ENCODE measurements around the gene PTGFRN. TPM values are rescaled to one million over a fixed set of nuclear protein-coding genes. Genes with fewer than 3 reads are reported as not detected.
"Not testable (repeated sequence)": the region's sequence is repeated elsewhere in the genome, so short reads cannot be mapped to it uniquely, and the experiment has no call there.

The PTGFRN gene
- total RNA-seq, 1 donor from 2014 or later, result 80.0 TPM

DNA sequence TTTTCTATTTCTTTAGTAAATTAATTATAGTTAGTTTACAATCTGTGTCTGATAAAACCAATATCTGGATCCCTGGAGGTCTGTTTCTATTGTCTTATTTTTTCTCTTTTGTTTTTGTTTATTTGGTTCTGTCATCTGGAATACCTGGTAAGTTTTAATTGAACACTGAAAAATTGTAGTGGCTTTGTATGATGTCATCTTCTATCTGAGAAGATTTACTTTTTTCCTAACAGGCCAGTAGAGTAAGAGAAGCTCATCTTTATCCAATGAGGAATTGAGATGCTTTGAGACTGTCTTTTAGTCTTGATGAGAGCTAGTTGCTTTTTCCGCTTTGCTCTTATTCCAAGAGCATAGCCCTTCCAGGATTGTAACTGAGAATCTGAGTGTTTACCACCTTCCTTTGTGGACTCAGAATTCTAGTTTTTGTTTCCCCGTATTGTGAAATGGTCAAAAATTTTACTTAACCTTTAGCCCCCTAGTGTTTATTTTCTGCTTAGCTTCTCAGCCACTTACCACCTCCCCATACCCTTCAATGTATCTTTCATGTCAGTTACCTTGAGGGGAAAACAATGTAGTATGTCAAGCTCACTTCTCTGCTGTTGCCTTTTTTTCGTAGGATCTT lies 25.0 kb downstream of the PTGFRN start:
- no peak for DNase-seq (ENCODE audit: extremely low spot score, unreplicated experiment)
- Mint-ChIP-seq H3K27ac (no peak overlapping the region), H3K36me3 (peaks cover 39% of the 10 kb centered on the region), H3K27me3 (no peaks in the 10 kb centered on the region), H3K9me3 (no peaks in the 10 kb centered on the region), H3K4me1 (ENCODE audit: unreplicated experiment) (peaks cover 14% of the 10 kb centered on the region), H3K4me3 (no peak overlapping the region)
- TF ChIP-seq, protein P1, sequence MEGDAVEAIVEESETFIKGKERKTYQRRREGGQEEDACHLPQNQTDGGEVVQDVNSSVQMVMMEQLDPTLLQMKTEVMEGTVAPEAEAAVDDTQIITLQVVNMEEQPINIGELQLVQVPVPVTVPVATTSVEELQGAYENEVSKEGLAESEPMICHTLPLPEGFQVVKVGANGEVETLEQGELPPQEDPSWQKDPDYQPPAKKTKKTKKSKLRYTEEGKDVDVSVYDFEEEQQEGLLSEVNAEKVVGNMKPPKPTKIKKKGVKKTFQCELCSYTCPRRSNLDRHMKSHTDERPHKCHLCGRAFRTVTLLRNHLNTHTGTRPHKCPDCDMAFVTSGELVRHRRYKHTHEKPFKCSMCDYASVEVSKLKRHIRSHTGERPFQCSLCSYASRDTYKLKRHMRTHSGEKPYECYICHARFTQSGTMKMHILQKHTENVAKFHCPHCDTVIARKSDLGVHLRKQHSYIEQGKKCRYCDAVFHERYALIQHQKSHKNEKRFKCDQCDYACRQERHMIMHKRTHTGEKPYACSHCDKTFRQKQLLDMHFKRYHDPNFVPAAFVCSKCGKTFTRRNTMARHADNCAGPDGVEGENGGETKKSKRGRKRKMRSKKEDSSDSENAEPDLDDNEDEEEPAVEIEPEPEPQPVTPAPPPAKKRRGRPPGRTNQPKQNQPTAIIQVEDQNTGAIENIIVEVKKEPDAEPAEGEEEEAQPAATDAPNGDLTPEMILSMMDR (conservative IDR thresholded peaks at IDR 0.05), result peak; percentile 67

DNA sequence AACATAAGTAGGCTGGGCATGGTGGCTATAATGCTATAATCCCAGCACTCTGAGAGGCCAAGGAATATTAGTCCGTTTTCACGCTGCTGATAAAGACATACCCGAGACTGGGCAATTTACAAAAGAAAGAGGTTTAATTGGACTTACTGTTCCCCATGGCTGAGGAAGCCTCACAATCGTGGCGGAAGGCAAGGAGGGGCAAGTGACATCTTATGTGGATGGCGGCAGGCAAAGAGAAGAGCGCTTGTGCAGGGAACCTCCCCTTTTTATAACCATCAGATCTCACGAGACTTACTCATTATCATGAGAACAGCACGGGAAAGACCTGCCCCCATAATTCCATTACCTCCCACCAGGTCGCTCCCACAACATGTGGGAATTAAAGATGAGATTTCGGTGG lies 28.5 kb downstream of the PTGFRN start:
- Mint-ChIP-seq H3K36me3 (peaks cover 40% of the 10 kb centered on the region), H3K27ac (no peak overlapping the region), H3K27me3 (no peaks in the 10 kb centered on the region), H3K9me3 (no peaks in the 10 kb centered on the region), H3K4me1 (ENCODE audit: unreplicated experiment) (peaks cover 21% of the 10 kb centered on the region), H3K4me3 (no peak overlapping the region)
- no peak for DNase-seq (ENCODE audit: extremely low spot score, unreplicated experiment)
- TF ChIP-seq, protein P1 (conservative IDR thresholded peaks at IDR 0.05), result no peak

DNA sequence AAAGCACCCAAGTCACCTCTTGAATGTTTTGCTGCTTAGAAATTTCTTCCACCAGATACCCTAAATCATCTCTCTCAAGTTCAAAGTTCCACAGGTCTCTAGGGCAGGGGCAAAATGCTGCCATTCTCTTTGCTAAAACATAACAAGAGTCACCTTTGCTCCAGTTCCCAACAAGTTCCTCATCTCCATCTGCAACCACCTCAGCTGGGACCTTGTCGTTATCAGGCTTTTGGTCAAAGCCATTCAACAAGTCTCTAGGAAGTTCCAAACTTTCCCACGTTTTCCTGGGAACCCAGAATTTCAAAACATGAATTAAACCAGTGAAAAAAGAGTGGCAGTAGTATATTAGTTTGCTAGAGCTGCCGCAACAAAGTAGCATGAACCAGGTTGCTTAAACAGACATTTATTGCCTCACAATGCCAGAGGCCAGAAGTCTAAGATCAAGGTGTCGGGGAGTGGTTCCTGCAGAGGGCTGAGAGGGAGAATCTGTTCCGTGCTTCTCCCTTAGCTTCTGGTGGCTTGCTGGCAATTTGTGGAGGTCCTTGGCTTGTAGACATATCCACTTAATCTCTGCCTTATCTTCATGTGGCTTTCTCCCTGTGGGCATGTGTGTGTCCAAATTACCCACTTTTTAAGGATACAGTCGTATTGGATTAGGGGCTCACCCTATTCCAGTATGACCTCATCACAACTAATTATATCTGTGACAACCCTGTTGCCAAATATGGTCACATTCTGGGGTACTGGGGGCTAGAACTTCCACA lies 30.2 kb downstream of the PTGFRN start:
- not testable (repeated sequence) for H3K9me3 Mint-ChIP-seq; H3K27me3 Mint-ChIP-seq; H3K27ac Mint-ChIP-seq; DNase-seq (ENCODE audit: extremely low spot score, unreplicated experiment); H3K4me3 Mint-ChIP-seq
- peaks cover 15% of the 10 kb centered on the region for H3K4me1 Mint-ChIP-seq (ENCODE audit: unreplicated experiment)
- H3K36me3 Mint-ChIP-seq, result peaks cover 43% of the 10 kb centered on the region

DNA sequence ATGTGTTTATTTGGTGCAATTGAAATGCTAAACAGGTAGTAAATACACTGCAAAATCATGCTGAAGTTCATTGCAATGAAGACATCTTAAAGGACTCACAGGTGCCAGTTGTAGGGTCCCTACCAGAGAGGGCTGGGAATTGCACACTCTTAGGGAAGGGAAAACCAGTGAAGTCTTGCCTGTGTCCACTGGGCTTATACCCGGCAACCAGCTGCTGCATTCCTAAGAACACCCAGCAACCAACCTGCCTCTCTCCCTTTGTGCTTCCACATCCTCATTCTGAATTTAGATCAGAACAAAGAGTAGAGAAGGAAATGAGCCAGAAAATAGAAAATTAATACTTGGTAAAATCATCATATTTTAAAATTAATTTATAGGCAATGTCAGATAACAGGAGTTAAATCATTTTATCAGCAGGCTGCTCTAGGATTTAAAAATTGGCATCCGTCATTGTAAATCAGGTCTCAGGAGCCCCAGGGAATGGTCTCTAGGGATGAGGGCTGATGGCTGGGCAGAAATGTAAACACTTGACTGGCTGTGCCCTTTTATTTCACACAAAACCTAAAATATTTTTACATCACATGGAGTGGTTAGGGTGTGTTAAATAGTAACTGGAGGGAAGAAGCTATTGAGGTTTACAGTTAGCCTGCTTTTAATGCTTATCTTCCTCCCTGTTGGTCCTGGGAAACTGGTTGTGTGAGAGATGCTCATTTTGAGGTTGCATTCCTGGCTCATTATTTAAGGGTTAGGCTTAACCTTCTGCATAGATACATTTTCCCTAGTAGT lies 31.3 kb downstream of the PTGFRN start:
- Mint-ChIP-seq H3K36me3 (peaks cover 46% of the 10 kb centered on the region), H3K27ac (peak overlapping the region; percentile 18), H3K9me3 (no peaks in the 10 kb centered on the region), H3K4me3 (no peak overlapping the region), H3K4me1 (ENCODE audit: unreplicated experiment) (peaks cover 12% of the 10 kb centered on the region), H3K27me3 (no peaks in the 10 kb centered on the region)
- DNase-seq (ENCODE audit: extremely low spot score, unreplicated experiment), result no peak
- TF ChIP-seq, protein P1 (conservative IDR thresholded peaks at IDR 0.05), result no peak

DNA sequence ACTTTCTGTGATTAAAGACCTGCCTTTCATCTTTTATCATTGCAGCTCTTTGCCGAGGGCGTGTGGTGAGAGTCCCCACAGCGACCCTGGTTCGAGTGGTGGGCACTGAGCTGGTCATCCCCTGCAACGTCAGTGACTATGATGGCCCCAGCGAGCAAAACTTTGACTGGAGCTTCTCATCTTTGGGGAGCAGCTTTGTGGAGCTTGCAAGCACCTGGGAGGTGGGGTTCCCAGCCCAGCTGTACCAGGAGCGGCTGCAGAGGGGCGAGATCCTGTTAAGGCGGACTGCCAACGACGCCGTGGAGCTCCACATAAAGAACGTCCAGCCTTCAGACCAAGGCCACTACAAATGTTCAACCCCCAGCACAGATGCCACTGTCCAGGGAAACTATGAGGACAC lies 32.0 kb downstream of the PTGFRN start:
- H3K27ac Mint-ChIP-seq, result peak overlapping the region; percentile 18
- no peak overlapping the region for H3K4me3 Mint-ChIP-seq
- H3K27me3 Mint-ChIP-seq, result no peaks in the 10 kb centered on the region
- no peak for DNase-seq (ENCODE audit: extremely low spot score, unreplicated experiment)
- H3K9me3 Mint-ChIP-seq, result no peaks in the 10 kb centered on the region
- TF ChIP-seq, protein P1 (conservative IDR thresholded peaks at IDR 0.05), result no peak
- H3K4me1 Mint-ChIP-seq (ENCODE audit: unreplicated experiment), result peaks cover 13% of the 10 kb centered on the region
- H3K36me3 Mint-ChIP-seq, result peaks cover 42% of the 10 kb centered on the region

DNA sequence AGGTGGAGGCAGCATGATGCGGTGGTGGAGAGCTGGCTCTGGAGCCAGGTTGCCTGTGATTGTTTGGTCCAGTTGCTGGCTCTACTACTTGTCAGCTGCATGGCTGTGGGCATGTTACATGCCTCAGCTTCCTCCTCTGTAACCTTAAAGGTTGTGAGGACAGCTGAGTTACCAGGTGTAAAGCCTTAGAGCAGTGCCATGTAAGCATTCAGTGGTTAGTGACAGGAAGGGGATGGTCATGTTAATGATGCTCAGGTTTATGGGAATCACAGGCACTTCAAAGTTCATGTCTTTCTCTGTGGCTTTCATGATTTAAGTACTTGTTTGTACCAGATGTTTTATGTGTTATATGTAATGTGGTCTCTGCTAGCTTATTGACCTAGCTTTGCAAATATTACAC lies 32.6 kb downstream of the PTGFRN start:
- H3K36me3 Mint-ChIP-seq, result peaks cover 39% of the 10 kb centered on the region
- no peak for DNase-seq (ENCODE audit: extremely low spot score, unreplicated experiment)
- H3K4me1 Mint-ChIP-seq (ENCODE audit: unreplicated experiment), result peaks cover 20% of the 10 kb centered on the region
- no peak overlapping the region for H3K4me3 Mint-ChIP-seq
- TF ChIP-seq, protein P1 (conservative IDR thresholded peaks at IDR 0.05), result no peak
- no peak overlapping the region for H3K27ac Mint-ChIP-seq
- no peaks in the 10 kb centered on the region for H3K9me3 Mint-ChIP-seq
- H3K27me3 Mint-ChIP-seq, result no peaks in the 10 kb centered on the region
